ENCODE results near the gene KCNN4.

KCNN4 gene

GRCh38 chr19:43726736-43727592 lies 53.8 kb downstream of the KCNN4 start:
- Histone ChIP-seq H3K9me3 (replicated peaks in 1 of 11) (no peaks in the 10 kb centered on the region), H3K36me3 (peaks cover 40 to 47% (median 44%) of the 10 kb centered on the region in 11 experiments), H3K4me2 (peak overlapping the region in 10 of 11 experiments; percentile 4 to 66 (median 37); a peak in 14 of 22 replicates), H3K4me1 (peaks cover 31 to 59% (median 45%) of the 10 kb centered on the region in 10 experiments; a peak in 19 of 20 replicates), H3K27me3 (no peaks in the 10 kb centered on the region), H3K9ac (no peak overlapping the region), H3K27ac (peak overlapping the region in 6 of 11 experiments; percentile 5 to 50 (median 28); a peak in 8 of 22 replicates), H4K20me1 (peaks cover 0 to 9% (median 0%) of the 10 kb centered on the region in 11 experiments; a peak in 2 of 22 replicates), H3K4me3 (no peak overlapping the region)
- no peak for TF ChIP-seq Cebpa-rat (IDR thresholded peaks at IDR 0.05)

DNA sequence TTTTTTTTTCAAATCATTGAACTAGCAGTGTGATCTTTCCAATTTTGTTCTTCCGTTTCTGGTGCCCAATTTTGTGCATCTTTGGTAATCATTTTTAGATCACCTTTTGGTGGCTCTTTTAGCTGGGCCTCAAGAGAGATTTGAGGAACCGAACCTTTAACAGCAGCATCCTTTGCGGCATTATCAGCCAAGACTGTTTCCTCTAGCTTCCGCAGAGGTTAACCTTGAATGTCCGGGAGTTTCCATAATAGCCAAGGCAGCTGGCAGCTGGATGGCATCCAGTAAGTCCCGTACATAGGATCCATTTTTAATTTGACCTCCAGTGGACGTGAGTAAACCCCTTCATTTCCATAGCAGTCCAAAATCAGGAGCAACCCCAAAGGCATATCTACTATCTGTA lies 55.3 kb downstream of the KCNN4 start:
- Histone ChIP-seq H4K20me1 (peaks cover 0 to 9% (median 0%) of the 10 kb centered on the region in 11 experiments; a peak in 2 of 22 replicates), H3K4me3 (no peak overlapping the region), H3K4me1 (peaks cover 20 to 44% (median 36%) of the 10 kb centered on the region in 10 experiments; a peak in 18 of 20 replicates), H3K27me3 (no peaks in the 10 kb centered on the region), H3K36me3 (peaks cover 25 to 32% (median 30%) of the 10 kb centered on the region in 11 experiments), H3K4me2 (peak overlapping the region in 9 of 11 experiments; percentile 2 to 66 (median 32); a peak in 10 of 22 replicates), H3K9ac (peak overlapping the region in 1 of 11 experiments; percentile 35; a peak in 2 of 22 replicates), H3K9me3 (replicated peaks in 1 of 11) (no peaks in the 10 kb centered on the region), H3K27ac (peak overlapping the region in 4 of 11 experiments; percentile 9 to 55 (median 50); a peak in 7 of 22 replicates)
- TF ChIP-seq Cebpa-rat (IDR thresholded peaks at IDR 0.05) = no peak

DNA sequence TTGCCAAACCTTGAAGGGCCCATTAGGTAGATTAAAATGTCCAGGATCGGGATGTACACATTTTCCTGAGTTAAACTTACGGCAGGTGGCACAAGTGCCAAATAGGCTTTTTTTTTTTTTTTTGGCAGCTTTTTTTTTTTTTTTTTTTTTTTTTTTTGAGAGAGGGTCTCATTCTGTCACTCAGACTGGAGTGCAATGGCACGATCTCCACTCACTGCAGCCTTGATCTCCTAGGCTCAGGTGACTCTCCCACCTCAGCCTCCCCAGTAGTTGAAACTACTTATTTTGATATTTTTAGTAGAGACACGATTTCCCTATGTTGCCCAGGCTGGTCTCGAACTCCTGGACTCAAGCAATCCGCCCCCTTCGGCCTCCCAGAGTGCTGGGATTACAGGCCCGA lies 55.9 kb downstream of the KCNN4 start:
- Histone ChIP-seq H3K9me3 (replicated peaks in 1 of 11) (no peaks in the 10 kb centered on the region), H3K27me3 (no peaks in the 10 kb centered on the region), H3K36me3 (peaks cover 19 to 27% (median 24%) of the 10 kb centered on the region in 11 experiments), H3K9ac (peak overlapping the region in 2 of 11 experiments; percentile 32 to 35; a peak in 1 of 22 replicates), H3K4me1 (peaks cover 20 to 44% (median 34%) of the 10 kb centered on the region in 10 experiments; a peak in 18 of 20 replicates), H3K4me2 (peak overlapping the region in 4 of 11 experiments; percentile 2 to 54 (median 29); a peak in 5 of 22 replicates), H3K27ac (peak overlapping the region in 4 of 11 experiments; percentile 42 to 50 (median 48); a peak in 6 of 22 replicates), H3K4me3 (no peak overlapping the region), H4K20me1 (peaks cover 0 to 9% (median 0%) of the 10 kb centered on the region in 11 experiments; a peak in 2 of 22 replicates)
- TF ChIP-seq Cebpa-rat (IDR thresholded peaks at IDR 0.05) = no peak

DNA sequence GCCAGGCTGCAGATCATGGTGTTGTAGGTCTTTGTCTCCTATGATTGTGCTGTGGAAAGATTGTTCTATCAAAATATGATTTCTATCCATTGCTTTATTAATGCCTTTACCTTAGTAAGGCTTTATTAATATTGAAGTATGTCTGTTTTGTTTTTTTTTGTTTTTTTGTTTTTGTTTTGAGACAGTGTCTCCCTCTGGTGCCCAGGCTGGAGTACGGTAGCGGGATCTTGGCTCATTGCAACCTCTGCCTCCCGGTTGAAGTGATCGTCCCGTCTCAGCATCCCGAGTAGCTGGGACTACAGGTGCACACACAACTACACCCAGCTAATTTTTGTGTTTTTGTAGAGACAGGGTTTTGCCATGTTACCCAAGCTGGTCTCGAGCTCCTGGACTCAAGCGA lies 57.2 kb downstream of the KCNN4 start:
- no peak overlapping the region for H3K4me2 ChIP-seq
- peaks cover 6 to 14% (median 11%) of the 10 kb centered on the region in 11 experiments for H3K36me3 ChIP-seq
- no peak for TF ChIP-seq Cebpa-rat (IDR thresholded peaks at IDR 0.05)
- no peaks in the 10 kb centered on the region for H3K27me3 ChIP-seq
- peaks cover 0 to 9% (median 0%) of the 10 kb centered on the region in 11 experiments; a peak in 2 of 22 replicates for H4K20me1 ChIP-seq
- no peak overlapping the region for H3K9ac ChIP-seq
- peaks cover 20 to 44% (median 33%) of the 10 kb centered on the region in 10 experiments; a peak in 18 of 20 replicates for H3K4me1 ChIP-seq
- H3K9me3 ChIP-seq (replicated peaks in 1 of 11) = no peaks in the 10 kb centered on the region
- H3K27ac ChIP-seq = no peak overlapping the region
- H3K4me3 ChIP-seq = no peak overlapping the region

- Histone ChIP-seq H4K20me1 (no peaks in the 10 kb centered on the region), H3K4me3 (no peak overlapping the region), H3K4me1 (peaks cover 6 to 34% (median 15%) of the 10 kb centered on the region in 10 experiments; a peak in 17 of 20 replicates), H3K9ac (peak overlapping the region in 2 of 11 experiments; percentile 3; a peak in 1 of 22 replicates), H3K4me2 (peak overlapping the region in 3 of 11 experiments; percentile 18 to 69 (median 64); a peak in 4 of 22 replicates), H3K27ac (no peak overlapping the region), H3K36me3 (no peaks in the 10 kb centered on the region), H3K9me3 (replicated peaks in 1 of 11) (no peaks in the 10 kb centered on the region), H3K27me3 (no peaks in the 10 kb centered on the region)
- TF ChIP-seq Cebpa-rat (IDR thresholded peaks at IDR 0.05) = no peak
Observed at GRCh38 chr19:43721469-43722048, 59.2 kb downstream of the KCNN4 start.

DNA sequence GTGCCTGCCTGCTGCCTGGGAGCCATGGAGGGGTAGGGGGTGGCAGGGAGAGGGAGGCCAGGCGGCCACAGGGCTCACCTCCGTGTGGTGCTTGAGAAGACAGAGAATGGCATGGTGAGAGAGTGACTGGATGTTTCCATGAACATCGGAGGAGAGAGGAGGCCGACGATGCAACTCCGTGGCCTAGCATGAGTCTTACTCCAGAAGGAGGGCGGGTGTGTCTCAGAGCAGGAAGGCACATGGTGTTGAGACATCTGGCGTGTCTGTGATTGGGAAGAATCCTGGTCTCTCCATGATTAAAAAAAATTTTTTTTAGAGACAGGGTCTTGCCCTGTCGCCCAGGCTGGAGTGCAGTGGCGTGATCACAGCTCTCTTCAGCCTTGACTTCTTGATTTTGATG lies 59.8 kb downstream of the KCNN4 start:
- Histone ChIP-seq H3K27ac (peak overlapping the region in 1 of 11 experiments; percentile 20; a peak in 1 of 22 replicates), H3K9me3 (replicated peaks in 1 of 11) (no peaks in the 10 kb centered on the region), H3K27me3 (no peaks in the 10 kb centered on the region), H4K20me1 (no peaks in the 10 kb centered on the region), H3K9ac (peak overlapping the region in 2 of 11 experiments; percentile 3; a peak in 1 of 22 replicates), H3K4me2 (peak overlapping the region in 3 of 11 experiments; percentile 18 to 69 (median 64); a peak in 6 of 22 replicates), H3K36me3 (no peaks in the 10 kb centered on the region), H3K4me1 (peaks cover 6 to 28% (median 12%) of the 10 kb centered on the region in 10 experiments; a peak in 15 of 20 replicates), H3K4me3 (no peak overlapping the region)
- no peak for TF ChIP-seq Cebpa-rat (IDR thresholded peaks at IDR 0.05)

DNA sequence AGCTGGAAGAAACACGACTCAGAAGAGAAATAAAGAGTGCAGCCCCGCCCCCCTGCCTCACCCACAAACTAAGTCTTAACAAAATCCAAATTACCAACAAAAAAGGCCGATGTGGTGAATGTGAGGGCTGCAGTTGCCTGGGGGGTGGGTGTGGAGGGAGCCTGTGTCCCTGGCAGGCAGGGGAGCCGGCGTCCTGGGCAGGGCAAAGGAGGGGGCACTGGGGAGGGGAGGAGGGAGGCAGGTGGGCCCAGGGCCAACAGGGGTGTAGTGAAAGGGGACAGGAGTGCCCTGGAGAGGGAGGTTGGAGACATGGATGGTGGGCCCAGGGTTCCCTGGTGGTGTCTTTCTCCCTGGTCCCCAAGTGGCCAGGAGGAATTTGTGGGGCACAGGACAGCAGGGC lies 60.9 kb downstream of the KCNN4 start:
- Histone ChIP-seq H3K36me3 (no peaks in the 10 kb centered on the region), H4K20me1 (no peaks in the 10 kb centered on the region), H3K9ac (no peak overlapping the region), H3K27me3 (no peaks in the 10 kb centered on the region), H3K4me3 (no peak overlapping the region), H3K9me3 (replicated peaks in 1 of 11) (no peaks in the 10 kb centered on the region), H3K27ac (no peak overlapping the region), H3K4me2 (no peak overlapping the region), H3K4me1 (peaks cover 0 to 19% (median 7%) of the 10 kb centered on the region in 10 experiments; a peak in 11 of 20 replicates)
- no peak for TF ChIP-seq Cebpa-rat (IDR thresholded peaks at IDR 0.05)

DNA sequence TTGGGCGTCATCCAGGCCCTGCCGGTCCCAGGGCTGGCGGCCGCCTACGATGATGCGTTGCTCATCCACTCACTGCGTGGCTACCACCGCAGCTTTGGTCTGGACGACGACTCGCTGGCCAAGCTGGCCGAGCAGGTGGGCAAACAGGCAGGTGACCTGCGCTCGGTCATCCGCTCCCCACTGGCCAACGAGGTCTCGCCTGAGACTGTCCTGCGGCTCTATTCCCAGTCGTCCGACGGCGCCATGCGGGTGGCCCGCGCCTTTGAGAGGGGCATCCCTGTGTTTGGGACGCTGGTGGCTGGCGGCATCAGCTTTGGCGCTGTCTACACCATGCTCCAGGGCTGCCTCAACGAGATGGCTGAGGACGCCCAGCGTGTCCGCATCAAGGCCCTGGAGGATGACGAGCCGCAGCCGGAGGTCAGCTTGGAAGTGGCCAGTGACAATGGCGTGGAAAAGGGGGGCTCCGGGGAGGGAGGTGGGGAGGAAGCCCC lies 61.4 kb downstream of the KCNN4 start:
- TF ChIP-seq Cebpa-rat (IDR thresholded peaks at IDR 0.05) = no peak
- no peaks in the 10 kb centered on the region for H3K27me3 ChIP-seq
- no peak overlapping the region for H3K27ac ChIP-seq
- no peak overlapping the region for H3K4me2 ChIP-seq
- H3K4me3 ChIP-seq = no peak overlapping the region
- no peaks in the 10 kb centered on the region for H3K36me3 ChIP-seq
- H3K9ac ChIP-seq = no peak overlapping the region
- peaks cover 0 to 19% (median 7%) of the 10 kb centered on the region in 10 experiments; a peak in 9 of 20 replicates for H3K4me1 ChIP-seq
- H4K20me1 ChIP-seq = no peaks in the 10 kb centered on the region
- H3K9me3 ChIP-seq (replicated peaks in 1 of 11) = no peaks in the 10 kb centered on the region

Measured in BLaER1 treated with 17β-estradiol and CSF1 and Interleukin-3, amounts not matched to agents 10 nM and 100 nM (cell line).